HepG2 (cell line): Measurements from ENCODE around the gene STK32C. TPM values are rescaled to one million over a fixed set of nuclear protein-coding genes. Genes with fewer than 3 reads are reported as not detected.
A peak's percentile ranks its signal among the peaks of the same experiment; 100 is the strongest.

Experiments used
- ATAC-seq: fragments of 200-7000 bp; cut with Tn5 transposase; 3 replicates; pipeline ENCODE4 v1.9.1; 2020; ENCODE audit warnings: mild to moderate bottlenecking, moderate library complexity
- BruUV-seq: library from RNA; stranded (reverse); fragments of 400-500 nt; replicated peaks from 2 replicates; lab custom pipeline; 2021; lab: Mats Ljungman, UMichigan
- CTCF ChIA-PET: fragments of 300-600 bp; formaldehyde crosslinking; extraction: SDS; loops from one replicate; lab custom pipeline; 2021; ENCODE audit warnings: low total read pairs, inconsistent platforms, low intra/inter-chr PET ratio; lab: Yijun Ruan, JAX
- POLR2A ChIA-PET: fragments of 350-600 bp; sonication (Branson Sonifier 250); formaldehyde crosslinking; loops from one replicate; lab custom pipeline; 2020; ENCODE audit warnings: antibody characterized with exemption, inconsistent platforms; lab: Yijun Ruan, JAX
- DNase-seq: peaks from one replicate; pipeline ENCODE4 v3.0.0-alpha.2; 2015; ENCODE audit warnings: low spot score
- FAIRE-seq: peaks from 3 replicates; lab custom pipeline; 2011; peaks lifted over from hg19 to GRCh38; lab: Jason Lieb, UNC
- H2AFZ ChIP-seq: one replicate; pipeline ENCODE4 v1.6.1; 2011; ENCODE audit warnings: low read length, inconsistent platforms
- H3K27ac ChIP-seq: fragments of 300-600 bp; 3 replicates; pipeline ENCODE4 v1.8.0; 2011; ENCODE audit warnings: mixed run types, mild to moderate bottlenecking, mixed read lengths, low read length, inconsistent platforms; ENCODE audit not compliant: insufficient read depth; ENCODE audit errors: extremely low read length
- H3K27me3 ChIP-seq, 2 experiments: fragments of 200-600 bp in 1 of 2; 2 replicates in 1 of 2; 3 replicates in 1 of 2; pipeline versions ENCODE4 v1.6.0 to v1.8.0; 2011; ENCODE audit warnings: low read length in 2 of 2, mild to moderate bottlenecking in 2 of 2, moderate library complexity in 2 of 2, inconsistent platforms in 1 of 2; ENCODE audit not compliant: insufficient read depth in 2 of 2, control insufficient read depth in 1 of 2
- H3K36me3 ChIP-seq, 2 experiments: fragments of 200-600 bp in 1 of 2; replicated peaks in 1 of 2; 2 replicates in 1 of 2; 3 replicates in 1 of 2; pipeline versions ENCODE4 v1.5.1 to v1.8.0; 2011; ENCODE audit warnings: low read length in 2 of 2, inconsistent platforms in 1 of 2; ENCODE audit not compliant: insufficient read depth in 2 of 2, control insufficient read depth in 1 of 2
- H3K4me1 ChIP-seq: 2 replicates; pipeline ENCODE4 v1.5.1; 2012; ENCODE audit warnings: low read length, inconsistent platforms; ENCODE audit not compliant: insufficient read depth
- H3K4me2 ChIP-seq: 2 replicates; pipeline ENCODE4 v1.6.0; 2011; ENCODE audit warnings: low read depth, low read length, inconsistent platforms
- H3K4me3 ChIP-seq, 3 experiments: fragments of 200-600 bp in 1 of 3; sonication (generic), shearing (Covaris generic) in 1 of 3; replicated peaks in 1 of 3; 2 replicates each; pipeline ENCODE4 v1.5.1; 2011 to 2016; ENCODE audit warnings: low read length in 3 of 3, inconsistent platforms in 2 of 3, low read depth in 2 of 3, mild to moderate bottlenecking in 2 of 3, control low read depth in 1 of 3, mixed read lengths in 1 of 3; ENCODE audit not compliant: insufficient read depth in 1 of 3
- H3K79me2 ChIP-seq: one replicate; pipeline ENCODE4 v1.6.1; 2011; ENCODE audit warnings: low read length, inconsistent platforms; ENCODE audit not compliant: insufficient read depth
- H3K9ac ChIP-seq: 2 replicates; pipeline ENCODE4 v1.6.0; 2011; ENCODE audit warnings: mild to moderate bottlenecking, low read depth, low read length, inconsistent platforms; ENCODE audit not compliant: insufficient read depth
- H3K9me3 ChIP-seq: 2 replicates; pipeline ENCODE4 v1.5.1; 2012; ENCODE audit warnings: mild to moderate bottlenecking, low read length
- H4K20me1 ChIP-seq: 2 replicates; pipeline ENCODE4 v1.6.0; 2011; ENCODE audit warnings: inconsistent platforms, mild to moderate bottlenecking, low read length, moderate library complexity; ENCODE audit not compliant: insufficient read depth
- ASH2L ChIP-seq: fragments of 300-600, 200-600 bp; sonication (generic); IDR thresholded peaks from 2 replicates; pipeline ENCODE4 v1.7.0; 2017; ENCODE audit warnings: low read depth, mild to moderate bottlenecking, moderate library complexity, mixed read lengths, low read length; ENCODE audit not compliant: insufficient read length
- ATF7 ChIP-seq, 2 experiments: fragments of 450-650 bp in 1 of 2; sonication (generic) in 1 of 2; formaldehyde crosslinking in 1 of 2; IDR thresholded peaks; 2 replicates each; pipeline versions ENCODE4 v1.4.0 to v1.6.1; 2016 to 2020; ENCODE audit warnings: antibody characterized with exemption in 1 of 2, mild to moderate bottlenecking in 1 of 2, missing genetic modification reagents in 1 of 2
- BORCS8-MEF2B ChIP-seq: sonication (generic); formaldehyde crosslinking; IDR thresholded peaks from 2 replicates; pipeline ENCODE4 v1.8.0; 2022; ENCODE audit warnings: mild to moderate bottlenecking, missing genetic modification reagents
- ELF1 ChIP-seq: sonication (generic); formaldehyde crosslinking; IDR thresholded peaks from 2 replicates; pipeline ENCODE4 v1.4.0; 2020; ENCODE audit warnings: missing genetic modification reagents
- ETV5 ChIP-seq: IDR thresholded peaks from 2 replicates; pipeline ENCODE4 v1.6.1; 2018; ENCODE audit warnings: missing biosample characterization, missing genetic modification reagents, inconsistent platforms, borderline replicate concordance
- FOXK1 ChIP-seq: sonication (generic); formaldehyde crosslinking; IDR thresholded peaks from 2 replicates; pipeline ENCODE4 v1.4.0; 2020; ENCODE audit warnings: low read depth, missing genetic modification reagents, borderline replicate concordance
- HDAC6 ChIP-seq: fragments of 200-600 bp; sonication (generic); IDR thresholded peaks from 2 replicates; pipeline ENCODE4 v1.7.0; 2017; ENCODE audit warnings: mild to moderate bottlenecking, antibody characterized with exemption, low read length, low read depth
- MED1 ChIP-seq: sonication (generic); formaldehyde crosslinking; IDR thresholded peaks from 2 replicates; pipeline ENCODE4 v1.4.0; 2020; ENCODE audit warnings: missing genetic modification reagents
- MXI1 ChIP-seq: IDR thresholded peaks from 3 replicates; pipeline ENCODE4 v1.6.1; 2012; ENCODE audit warnings: low read depth, low read length, inconsistent platforms, borderline replicate concordance
- POLR2AphosphoS5 ChIP-seq: IDR thresholded peaks from 2 replicates; pipeline ENCODE4 v1.6.1; 2012; ENCODE audit warnings: low read depth, low read length
- RAD51 ChIP-seq: fragments of 450-650 bp; IDR thresholded peaks from 2 replicates; pipeline ENCODE4 v1.6.1; 2016; ENCODE audit warnings: borderline replicate concordance
- RCOR2 ChIP-seq: IDR thresholded peaks from 2 replicates; pipeline ENCODE4 v1.6.1; 2016; ENCODE audit warnings: missing biosample characterization, missing genetic modification reagents
- SAP130 ChIP-seq: IDR thresholded peaks from 2 replicates; pipeline ENCODE4 v1.6.1; 2016; ENCODE audit warnings: low read depth
- YEATS2 ChIP-seq: sonication (generic); formaldehyde crosslinking; IDR thresholded peaks from 2 replicates; pipeline ENCODE4 v1.4.0; 2020; ENCODE audit warnings: missing genetic modification reagents, borderline replicate concordance
- ZNF124 ChIP-seq: sonication (generic); formaldehyde crosslinking; IDR thresholded peaks from 2 replicates; pipeline ENCODE4 v1.4.0; 2020; ENCODE audit warnings: missing genetic modification reagents
- ZNF354B ChIP-seq: sonication (generic); formaldehyde crosslinking; IDR thresholded peaks from 2 replicates; pipeline ENCODE4 v1.8.0; 2022; ENCODE audit warnings: mild to moderate bottlenecking, missing genetic modification reagents
- ZNF362 ChIP-seq: sonication (generic); formaldehyde crosslinking; IDR thresholded peaks from 2 replicates; pipeline ENCODE4 v1.4.0; 2020; ENCODE audit warnings: missing genetic modification reagents, mild to moderate bottlenecking, borderline replicate concordance
- ZNF510 ChIP-seq: sonication (generic); formaldehyde crosslinking; IDR thresholded peaks from 2 replicates; pipeline ENCODE4 v1.4.0; 2020; ENCODE audit warnings: low read depth, mild to moderate bottlenecking, missing genetic modification reagents
- ZNF530 ChIP-seq: sonication (generic); formaldehyde crosslinking; IDR thresholded peaks from 2 replicates; pipeline ENCODE4 v1.5.0; 2020; ENCODE audit warnings: low read depth, mild to moderate bottlenecking, missing genetic modification reagents
- ZNF574 ChIP-seq: sonication (generic); formaldehyde crosslinking; IDR thresholded peaks from 2 replicates; pipeline ENCODE4 v1.4.0; 2020; ENCODE audit warnings: missing genetic modification reagents
- ZNF652 ChIP-seq: IDR thresholded peaks from 2 replicates; pipeline ENCODE4 v1.6.1; 2016; ENCODE audit warnings: low read depth, borderline replicate concordance
- ZNF788 ChIP-seq: sonication (generic); formaldehyde crosslinking; IDR thresholded peaks from 2 replicates; pipeline ENCODE4 v1.5.0; 2020; ENCODE audit warnings: mild to moderate bottlenecking, missing genetic modification reagents, borderline replicate concordance
- ZSCAN29 ChIP-seq: sonication (generic); formaldehyde crosslinking; conservative IDR thresholded peaks from 2 replicates; pipeline ENCODE4 v1.4.0; 2020; ENCODE audit warnings: mild to moderate bottlenecking, missing genetic modification reagents
- WGBS: methylation state at CpG from one replicate; pipeline ENCODE4 v1.1.6; 2017; ENCODE audit warnings: low lambda C conversion rate; 5-methylcytosine and 5-hydroxymethylcytosine counted together
- in situ Hi-C: cut with HindIII; loops from 2 replicates; pipeline ENCODE4 v1.10.0; 2017; ENCODE audit warnings: low pct_unique_long_range_greater_than_20kb; ENCODE audit not compliant: extremely low pct_ligation_motif_present
- intact Hi-C: fragments of 100-400 bp; cut with micrococcal nuclease; formaldehyde crosslinking; loops from one replicate; pipeline ENCODE4 v1.10.0; 2022; ENCODE audit not compliant: unreplicated experiment
- polyA plus RNA-seq, 8 experiments: library from polyadenylated mRNA; depleted of rRNA in 3 of 8; stranded (reverse) in 7 of 8; unstranded in 1 of 8; fragments of >200 nt; fragmentation: Illumina TruSeq in 4 of 8; extraction: Trizol in 4 of 8; gene quantifications; 2 replicates each; pipeline versions ENCODE4 v1.2.1 to v1.2.3, GENCODE V29; 2011 to 2016; ENCODE audit warnings: low read depth in 4 of 8, missing spikeins in 1 of 8, mixed read lengths in 1 of 8; ENCODE audit not compliant: insufficient read depth in 1 of 8
- total RNA-seq, 5 experiments: library from RNA; depleted of rRNA; stranded (reverse); fragments of >200 nt; fragmentation: Illumina TruSeq; extraction: Trizol; gene quantifications; 2 replicates each; pipeline ENCODE4 v1.2.3, GENCODE V29; 2016; ENCODE audit warnings: low read depth in 1 of 5

STK32C gene
- total and polyA plus RNA-seq, 2 of the 13 experiments (the other 11 are each of a cell fraction or from before 2014, with no cell fraction given) = 10.9 to 19.4 TPM

GRCh38 chr10:132336919-132337407, 29.2 kb upstream of the STK32C start:
- peak overlapping the region; percentile 75 for H3K4me2 ChIP-seq
- H4K20me1 ChIP-seq = no peaks in the 10 kb centered on the region
- ATAC-seq (peak; percentile 22; the same call in 2 of the 3 replicates), DNase-seq (no peak), FAIRE-seq (no peak)
- no peak overlapping the region for H2AFZ ChIP-seq
- no peaks in the 10 kb centered on the region for H3K79me2 ChIP-seq
- peaks cover 17% of the 10 kb centered on the region for H3K4me1 ChIP-seq
- H3K36me3 ChIP-seq = peaks cover 0 to 3% of the 10 kb centered on the region in 2 experiments; a peak in 1 of 5 replicates
- in situ Hi-C loops (no loop called here), intact Hi-C loops (no loop called here)
- no peaks in the 10 kb centered on the region for H3K9me3 ChIP-seq
- BruUV-seq = no TSS peak
- ChIA-PET CTCF (no interaction called here), POLR2A (no interaction called here)
- peak overlapping the region; percentile 87 for H3K27ac ChIP-seq
- peak overlapping the region; percentile 57 to 66 (median 58) for H3K4me3 ChIP-seq
- H3K27me3 ChIP-seq = no peaks in the 10 kb centered on the region; a peak in 1 of 5 replicates
- WGBS = 53% methylated on average over 19 of the region's 19 CpGs
- H3K9ac ChIP-seq = peak overlapping the region; percentile 62
- no peak for TF ChIP-seq ZNF652 (CRISPR knock-in tag)
- TF ChIP-seq ZNF574 (CRISPR knock-in tag) = 0 out of 2 replicates have a peak, but pooled peaks have one; percentile 18
- no peak for TF ChIP-seq YEATS2 (CRISPR knock-in tag)
- TF ChIP-seq ELF1 (CRISPR knock-in tag) = 0 out of 2 replicates have a peak, but pooled peaks have one; percentile 23
- peak; percentile 51 for TF ChIP-seq ASH2L
- TF ChIP-seq ZSCAN29 = 0 out of 2 replicates have a peak, but pooled peaks have one; percentile 39
- TF ChIP-seq ZNF362 (CRISPR knock-in tag) = no peak
- TF ChIP-seq MED1 (CRISPR knock-in tag) = no peak
- no peak for TF ChIP-seq HDAC6
- no peak for TF ChIP-seq ZNF788
- no peak for TF ChIP-seq FOXK1
- TF ChIP-seq RAD51 = no peak
- TF ChIP-seq ATF7 (IDR thresholded peaks at IDR 0.05) = no peak
- 0 out of 2 replicates have a peak, but pooled peaks have one; percentile 31 for TF ChIP-seq ATF7 (CRISPR knock-in tag; IDR thresholded peaks at IDR 0.05)
- peak; percentile 19; the same call in 1 of the 2 replicates for TF ChIP-seq ETV5
- TF ChIP-seq RCOR2 = no peak
- no peak for TF ChIP-seq ZNF124 (CRISPR knock-in tag)
- TF ChIP-seq SAP130 = peak; percentile 66
- 0 out of 2 replicates have a peak, but pooled peaks have one; percentile 63 for TF ChIP-seq ZNF510
- TF ChIP-seq ZNF530 = no peak
- TF ChIP-seq BORCS8-MEF2B (CRISPR knock-in tag) = no peak
- TF ChIP-seq POLR2AphosphoS5 = peak; percentile 30; the same call in 1 of the 2 replicates
- no peak for TF ChIP-seq ZNF354B
- TF ChIP-seq MXI1 = no peak
